ENCODE measurements around the gene SFXN4. TPM values are rescaled to one million over a fixed set of nuclear protein-coding genes. Genes with fewer than 3 reads are reported as not detected.

The SFXN4 gene
- total RNA-seq, 2 experiments from 2014 or later: 7.1 to 7.8 TPM

DNA sequence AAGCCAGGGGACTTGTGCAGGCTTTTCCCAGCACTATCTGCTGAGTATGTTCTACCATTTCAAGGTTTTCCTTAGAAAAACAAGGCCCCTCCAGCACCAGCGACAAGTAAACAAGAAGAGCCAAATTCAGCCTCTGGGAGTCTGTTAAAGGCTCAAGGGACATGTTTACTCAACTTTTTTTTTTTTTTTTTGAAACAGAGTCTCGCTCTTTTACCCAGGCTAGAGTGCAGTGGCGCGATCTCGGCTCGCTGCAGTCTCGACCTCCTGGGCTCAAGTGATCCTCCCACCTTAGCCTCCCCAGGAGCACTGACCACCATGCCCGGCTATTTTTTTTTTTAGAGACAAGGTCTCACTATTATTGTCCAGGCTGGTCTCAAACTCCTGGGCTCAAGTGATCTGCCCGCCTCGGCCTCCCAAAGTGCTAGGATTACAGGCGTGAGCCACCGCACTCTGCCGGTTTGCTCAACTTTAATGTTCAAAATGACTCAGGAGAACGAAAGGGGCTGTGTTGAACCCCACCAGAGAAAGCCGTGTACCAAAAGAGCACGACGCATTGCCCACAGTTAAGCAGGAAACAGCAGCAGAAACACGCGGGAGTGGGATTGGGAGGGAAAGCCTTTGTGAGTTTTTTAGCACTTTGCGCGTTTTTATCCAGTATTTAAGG, 12.3 kb upstream of the SFXN4 start:
- H3K27me3 ChIP-seq (ENCODE audit: control insufficient read depth in 1 of 2, insufficient read depth in 2 of 2, low read length in 2 of 2): no peaks in the 10 kb centered on the region
- ChIA-PET POLR2A (interaction anchor here (1.5 kb wide), 1 partner anchor 98 kb away, joined by 4 read pairs; the partner anchor contains the start of gene EIF3A), CTCF (no interaction called here)
- Mint-ChIP-seq H3K27me3 (no peaks in the 10 kb centered on the region), H3K36me3 (ENCODE audit: low read depth) (peaks cover 43% of the 10 kb centered on the region), H3K4me3 (peak overlapping the region; percentile 98), H3K9me3 (no peaks in the 10 kb centered on the region), H3K27ac (peak overlapping the region; percentile 95), H3K4me1 (ENCODE audit: low read depth) (peaks cover 35% of the 10 kb centered on the region)
- H3K36me3 ChIP-seq (ENCODE audit: insufficient read depth, low read length): peaks cover 32% of the 10 kb centered on the region
- H3K9me3 ChIP-seq (ENCODE audit: control insufficient read depth in 1 of 2, insufficient read depth in 1 of 2, low read length in 2 of 2): no peaks in the 10 kb centered on the region
- peak overlapping the region; percentile 93 for H3K4me3 ChIP-seq (ENCODE audit: low read length)
- intact Hi-C loops (cut with DNase I, micrococcal nuclease): loop anchor here (1.0 to 2.0 kb wide), 5 partner anchors 13 to 549 kb away; partner anchors contain the start of genes GRK5 (in 2 of the 2), EIF3A (in 1 of the 2), INPP5F (in 1 of the 2) and RGS10 (in 1 of the 2)
- peak; percentile 1 for ATAC-seq (ENCODE audit: poor library complexity)
- H3K27ac ChIP-seq (ENCODE audit: low read depth in 1 of 2, low read length in 2 of 2): peak overlapping the region; percentile 71 to 80
- TF ChIP-seq, protein P1, sequence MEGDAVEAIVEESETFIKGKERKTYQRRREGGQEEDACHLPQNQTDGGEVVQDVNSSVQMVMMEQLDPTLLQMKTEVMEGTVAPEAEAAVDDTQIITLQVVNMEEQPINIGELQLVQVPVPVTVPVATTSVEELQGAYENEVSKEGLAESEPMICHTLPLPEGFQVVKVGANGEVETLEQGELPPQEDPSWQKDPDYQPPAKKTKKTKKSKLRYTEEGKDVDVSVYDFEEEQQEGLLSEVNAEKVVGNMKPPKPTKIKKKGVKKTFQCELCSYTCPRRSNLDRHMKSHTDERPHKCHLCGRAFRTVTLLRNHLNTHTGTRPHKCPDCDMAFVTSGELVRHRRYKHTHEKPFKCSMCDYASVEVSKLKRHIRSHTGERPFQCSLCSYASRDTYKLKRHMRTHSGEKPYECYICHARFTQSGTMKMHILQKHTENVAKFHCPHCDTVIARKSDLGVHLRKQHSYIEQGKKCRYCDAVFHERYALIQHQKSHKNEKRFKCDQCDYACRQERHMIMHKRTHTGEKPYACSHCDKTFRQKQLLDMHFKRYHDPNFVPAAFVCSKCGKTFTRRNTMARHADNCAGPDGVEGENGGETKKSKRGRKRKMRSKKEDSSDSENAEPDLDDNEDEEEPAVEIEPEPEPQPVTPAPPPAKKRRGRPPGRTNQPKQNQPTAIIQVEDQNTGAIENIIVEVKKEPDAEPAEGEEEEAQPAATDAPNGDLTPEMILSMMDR (IDR thresholded peaks at IDR 0.05): no peak
- H3K4me1 ChIP-seq (ENCODE audit: insufficient read depth, low read length): peaks cover 32% of the 10 kb centered on the region
- peak in 1 of 14 experiments; percentile 3 for DNase-seq

DNA sequence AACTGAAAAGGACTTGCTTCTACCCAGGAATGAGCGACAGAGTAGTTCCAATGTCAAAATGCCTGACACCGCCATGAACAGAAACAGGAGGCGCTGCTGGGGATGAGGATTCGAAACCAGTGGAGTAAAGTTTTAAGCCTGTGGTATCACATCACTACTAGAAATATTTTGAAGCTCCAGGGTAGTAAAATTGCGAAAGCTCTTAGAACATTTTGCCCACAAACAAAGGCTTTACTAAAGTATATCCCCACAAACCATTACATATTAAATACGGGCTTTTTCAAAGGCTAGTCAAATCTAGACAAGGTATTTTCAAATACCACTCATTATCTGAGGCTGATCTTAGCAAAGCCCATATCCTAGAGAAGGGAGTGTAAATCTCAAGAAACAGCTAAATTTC, 10.7 kb upstream of the SFXN4 start:
- TF ChIP-seq, protein P1 (IDR thresholded peaks at IDR 0.05): no peak
- intact Hi-C loops (cut with DNase I, micrococcal nuclease): no loop called here
- no peaks in the 10 kb centered on the region for H3K9me3 ChIP-seq (ENCODE audit: control insufficient read depth in 1 of 2, insufficient read depth in 1 of 2, low read length in 2 of 2)
- ChIA-PET POLR2A (interaction anchor here (0.5 to 1.5 kb wide), 3 partner anchors 71 to 1131 kb away, joined by 3 to 4 read pairs (median 4); partner anchors contain the start of gene EIF3A), CTCF (interaction anchor here (1.2 kb wide), 1 partner anchor 30 kb away, joined by 6 read pairs; no protein-coding TSS in a partner anchor)
- peaks cover 35% of the 10 kb centered on the region for H3K4me1 Mint-ChIP-seq (ENCODE audit: low read depth)
- H3K27ac ChIP-seq (ENCODE audit: low read depth in 1 of 2, low read length in 2 of 2): no peak overlapping the region
- H3K4me1 ChIP-seq (ENCODE audit: insufficient read depth, low read length): peaks cover 32% of the 10 kb centered on the region
- peak overlapping the region; percentile 95 for H3K27ac Mint-ChIP-seq
- H3K4me3 ChIP-seq (ENCODE audit: low read length): no peak overlapping the region
- no peaks in the 10 kb centered on the region for H3K27me3 Mint-ChIP-seq
- no peaks in the 10 kb centered on the region for H3K9me3 Mint-ChIP-seq
- no peak for DNase-seq
- no peak for ATAC-seq (ENCODE audit: poor library complexity)
- no peaks in the 10 kb centered on the region for H3K27me3 ChIP-seq (ENCODE audit: control insufficient read depth in 1 of 2, insufficient read depth in 2 of 2, low read length in 2 of 2)
- peaks cover 48% of the 10 kb centered on the region for H3K36me3 ChIP-seq (ENCODE audit: insufficient read depth, low read length)
- peaks cover 58% of the 10 kb centered on the region for H3K36me3 Mint-ChIP-seq (ENCODE audit: low read depth)
- peak overlapping the region; percentile 75 for H3K4me3 Mint-ChIP-seq

DNA sequence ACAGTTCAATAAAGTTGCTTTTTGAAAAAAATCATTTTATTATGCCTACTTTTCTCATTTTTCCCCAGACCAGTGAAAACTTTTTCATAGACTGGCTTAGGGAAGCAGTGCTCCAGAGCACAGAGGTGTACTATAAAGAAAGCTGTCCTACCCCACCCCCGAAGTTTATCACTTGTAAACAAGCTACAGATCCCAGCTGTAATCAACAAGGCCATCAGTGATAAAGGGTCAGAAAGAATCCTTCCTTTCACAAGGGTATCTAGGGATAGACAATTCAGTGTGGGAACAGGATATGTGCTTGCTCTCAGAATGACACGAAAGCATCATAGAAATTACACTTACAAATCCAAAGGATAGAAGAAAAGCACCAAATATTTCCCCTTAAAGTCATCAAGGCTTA, 8.6 kb upstream of the SFXN4 start:
- ChIA-PET CTCF (no interaction called here), POLR2A (interaction anchor here (1.0 kb wide), 1 partner anchor 9 kb away, joined by 5 read pairs; the partner anchor contains the start of gene SFXN4)
- H3K27me3 Mint-ChIP-seq: no peaks in the 10 kb centered on the region

More for the DNA sequence above, 8.6 kb upstream of the SFXN4 start:
- Mint-ChIP-seq H3K4me3 (no peak overlapping the region), H3K4me1 (ENCODE audit: low read depth) (peaks cover 32% of the 10 kb centered on the region), H3K9me3 (no peaks in the 10 kb centered on the region), H3K36me3 (ENCODE audit: low read depth) (peaks cover 76% of the 10 kb centered on the region), H3K27ac (no peak overlapping the region)
- Histone ChIP-seq H3K27ac (ENCODE audit: low read depth in 1 of 2, low read length in 2 of 2) (no peak overlapping the region), H3K9me3 (ENCODE audit: control insufficient read depth in 1 of 2, insufficient read depth in 1 of 2, low read length in 2 of 2) (no peaks in the 10 kb centered on the region), H3K27me3 (ENCODE audit: control insufficient read depth in 1 of 2, insufficient read depth in 2 of 2, low read length in 2 of 2) (no peaks in the 10 kb centered on the region), H3K4me3 (ENCODE audit: low read length) (no peak overlapping the region), H3K4me1 (ENCODE audit: insufficient read depth, low read length) (peaks cover 25% of the 10 kb centered on the region), H3K36me3 (ENCODE audit: insufficient read depth, low read length) (peaks cover 66% of the 10 kb centered on the region)
- intact Hi-C loops (cut with DNase I, micrococcal nuclease): no loop called here
- ATAC-seq (ENCODE audit: poor library complexity): no peak
- TF ChIP-seq, protein P1 (IDR thresholded peaks at IDR 0.05): no peak
- DNase-seq: no peak

Data from CD4-positive, alpha-beta T cell (primary cell).